ENCODE data around the gene STARD3.

STARD3 gene

GRCh38 chr17:39599004-39599664 lies 37.8 kb upstream of the STARD3 start:
- H3K27me3 ChIP-seq (ENCODE audit: control insufficient read depth in 1 of 2, insufficient read depth in 2 of 2, low read length in 2 of 2), result peaks cover 74 to 94% of the 10 kb centered on the region in 2 donors
- no peak overlapping the region for H3K27ac ChIP-seq (ENCODE audit: low read depth, low read length)
- H3K36me3 ChIP-seq (ENCODE audit: insufficient read depth, low read length), result no peaks in the 10 kb centered on the region
- H3K4me3 ChIP-seq (ENCODE audit: low read depth in 1 of 2, low read length in 2 of 2), result no peak overlapping the region
- no peak overlapping the region for H3K9ac ChIP-seq (ENCODE audit: low read length)
- H3K9me3 ChIP-seq (ENCODE audit: low read length), result no peaks in the 10 kb centered on the region
- H3K4me1 ChIP-seq (ENCODE audit: insufficient read depth, low read length), result peaks cover 12% of the 10 kb centered on the region

GRCh38 chr17:39599665-39600231 lies 37.2 kb upstream of the STARD3 start:
- no peak overlapping the region for H3K9ac ChIP-seq (ENCODE audit: low read length)
- no peaks in the 10 kb centered on the region for H3K9me3 ChIP-seq (ENCODE audit: low read length)
- H3K27ac ChIP-seq (ENCODE audit: low read depth, low read length), result no peak overlapping the region
- peaks cover 12% of the 10 kb centered on the region for H3K4me1 ChIP-seq (ENCODE audit: insufficient read depth, low read length)
- no peak overlapping the region for H3K4me3 ChIP-seq (ENCODE audit: low read depth in 1 of 2, low read length in 2 of 2)
- H3K27me3 ChIP-seq (ENCODE audit: control insufficient read depth in 1 of 2, insufficient read depth in 2 of 2, low read length in 2 of 2), result peaks cover 75 to 100% of the 10 kb centered on the region in 2 donors
- H3K36me3 ChIP-seq (ENCODE audit: insufficient read depth, low read length), result no peaks in the 10 kb centered on the region

- Histone ChIP-seq H3K4me3 (ENCODE audit: low read depth in 1 of 2, low read length in 2 of 2) (no peak overlapping the region), H3K4me1 (ENCODE audit: insufficient read depth, low read length) (peaks cover 12% of the 10 kb centered on the region), H3K9ac (ENCODE audit: low read length) (no peak overlapping the region), H3K27me3 (ENCODE audit: control insufficient read depth in 1 of 2, insufficient read depth in 2 of 2, low read length in 2 of 2) (peaks cover 78 to 100% of the 10 kb centered on the region in 2 donors), H3K9me3 (ENCODE audit: low read length) (no peaks in the 10 kb centered on the region), H3K27ac (ENCODE audit: low read depth, low read length) (no peak overlapping the region), H3K36me3 (ENCODE audit: insufficient read depth, low read length) (no peaks in the 10 kb centered on the region)
Observed at GRCh38 chr17:39600288-39600996, 36.5 kb upstream of the STARD3 start.

GRCh38 chr17:39600997-39601597 lies 35.8 kb upstream of the STARD3 start:
- no peak overlapping the region for H3K4me3 ChIP-seq (ENCODE audit: low read depth in 1 of 2, low read length in 2 of 2)
- peaks cover 77 to 99% of the 10 kb centered on the region in 2 donors for H3K27me3 ChIP-seq (ENCODE audit: control insufficient read depth in 1 of 2, insufficient read depth in 2 of 2, low read length in 2 of 2)
- H3K27ac ChIP-seq (ENCODE audit: low read depth, low read length), result no peak overlapping the region
- peaks cover 18% of the 10 kb centered on the region for H3K4me1 ChIP-seq (ENCODE audit: insufficient read depth, low read length)
- H3K9ac ChIP-seq (ENCODE audit: low read length), result no peak overlapping the region
- no peaks in the 10 kb centered on the region for H3K9me3 ChIP-seq (ENCODE audit: low read length)
- H3K36me3 ChIP-seq (ENCODE audit: insufficient read depth, low read length), result no peaks in the 10 kb centered on the region

GRCh38 chr17:39601758-39602532 lies 35.0 kb upstream of the STARD3 start:
- Histone ChIP-seq H3K27ac (ENCODE audit: low read depth, low read length) (no peak overlapping the region), H3K36me3 (ENCODE audit: insufficient read depth, low read length) (no peaks in the 10 kb centered on the region), H3K4me3 (ENCODE audit: low read depth in 1 of 2, low read length in 2 of 2) (no peak overlapping the region), H3K9ac (ENCODE audit: low read length) (no peak overlapping the region), H3K27me3 (ENCODE audit: control insufficient read depth in 1 of 2, insufficient read depth in 2 of 2, low read length in 2 of 2) (peaks cover 76 to 99% of the 10 kb centered on the region in 2 donors), H3K9me3 (ENCODE audit: low read length) (no peaks in the 10 kb centered on the region), H3K4me1 (ENCODE audit: insufficient read depth, low read length) (peaks cover 20% of the 10 kb centered on the region)

GRCh38 chr17:39602533-39603303 lies 34.2 kb upstream of the STARD3 start:
- no peaks in the 10 kb centered on the region for H3K36me3 ChIP-seq (ENCODE audit: insufficient read depth, low read length)
- H3K9ac ChIP-seq (ENCODE audit: low read length), result no peak overlapping the region
- H3K27me3 ChIP-seq (ENCODE audit: control insufficient read depth in 1 of 2, insufficient read depth in 2 of 2, low read length in 2 of 2), result peaks cover 82 to 99% of the 10 kb centered on the region in 2 donors
- H3K4me1 ChIP-seq (ENCODE audit: insufficient read depth, low read length), result peaks cover 23% of the 10 kb centered on the region
- H3K27ac ChIP-seq (ENCODE audit: low read depth, low read length), result no peak overlapping the region
- H3K9me3 ChIP-seq (ENCODE audit: low read length), result no peaks in the 10 kb centered on the region
- no peak overlapping the region for H3K4me3 ChIP-seq (ENCODE audit: low read depth in 1 of 2, low read length in 2 of 2)

- Histone ChIP-seq H3K4me3 (ENCODE audit: low read depth in 1 of 2, low read length in 2 of 2) (no peak overlapping the region), H3K27ac (ENCODE audit: low read depth, low read length) (no peak overlapping the region), H3K9ac (ENCODE audit: low read length) (no peak overlapping the region), H3K27me3 (ENCODE audit: control insufficient read depth in 1 of 2, insufficient read depth in 2 of 2, low read length in 2 of 2) (peaks cover 77 to 99% of the 10 kb centered on the region in 2 donors), H3K4me1 (ENCODE audit: insufficient read depth, low read length) (peaks cover 22% of the 10 kb centered on the region), H3K36me3 (ENCODE audit: insufficient read depth, low read length) (no peaks in the 10 kb centered on the region), H3K9me3 (ENCODE audit: low read length) (no peaks in the 10 kb centered on the region)
Observed at GRCh38 chr17:39603304-39604016, 33.5 kb upstream of the STARD3 start.

- Histone ChIP-seq H3K27ac (ENCODE audit: low read depth, low read length) (no peak overlapping the region), H3K36me3 (ENCODE audit: insufficient read depth, low read length) (no peaks in the 10 kb centered on the region), H3K27me3 (ENCODE audit: control insufficient read depth in 1 of 2, insufficient read depth in 2 of 2, low read length in 2 of 2) (peaks cover 65 to 97% of the 10 kb centered on the region in 2 donors), H3K9ac (ENCODE audit: low read length) (no peak overlapping the region), H3K9me3 (ENCODE audit: low read length) (no peaks in the 10 kb centered on the region), H3K4me1 (ENCODE audit: insufficient read depth, low read length) (peaks cover 11% of the 10 kb centered on the region), H3K4me3 (ENCODE audit: low read depth in 1 of 2, low read length in 2 of 2) (no peak overlapping the region)
Observed at GRCh38 chr17:39604911-39605491, 31.9 kb upstream of the STARD3 start.

- Histone ChIP-seq H3K4me3 (ENCODE audit: low read depth in 1 of 2, low read length in 2 of 2) (no peak overlapping the region), H3K4me1 (ENCODE audit: insufficient read depth, low read length) (peaks cover 11% of the 10 kb centered on the region), H3K27ac (ENCODE audit: low read depth, low read length) (no peak overlapping the region), H3K36me3 (ENCODE audit: insufficient read depth, low read length) (no peaks in the 10 kb centered on the region), H3K9me3 (ENCODE audit: low read length) (no peaks in the 10 kb centered on the region), H3K27me3 (ENCODE audit: control insufficient read depth in 1 of 2, insufficient read depth in 2 of 2, low read length in 2 of 2) (peaks cover 58 to 89% of the 10 kb centered on the region in 2 donors), H3K9ac (ENCODE audit: low read length) (no peak overlapping the region)
Observed at GRCh38 chr17:39605492-39606433, 31.2 kb upstream of the STARD3 start.
